NCI-H226 (cell line): ENCODE measurements around the gene SYNM.
"Not testable (repeated sequence)": the region's sequence is repeated elsewhere in the genome, so short reads cannot be mapped to it uniquely, and the experiment has no call there.

Experiments
- DNase-seq: peaks from one replicate; pipeline ENCODE4 v3.0.0-alpha.2; 2015

Gene SYNM

GRCh38 chr15:99106417-99107220, 1.7 kb downstream of the SYNM start:
- no peak for DNase-seq

DNA sequence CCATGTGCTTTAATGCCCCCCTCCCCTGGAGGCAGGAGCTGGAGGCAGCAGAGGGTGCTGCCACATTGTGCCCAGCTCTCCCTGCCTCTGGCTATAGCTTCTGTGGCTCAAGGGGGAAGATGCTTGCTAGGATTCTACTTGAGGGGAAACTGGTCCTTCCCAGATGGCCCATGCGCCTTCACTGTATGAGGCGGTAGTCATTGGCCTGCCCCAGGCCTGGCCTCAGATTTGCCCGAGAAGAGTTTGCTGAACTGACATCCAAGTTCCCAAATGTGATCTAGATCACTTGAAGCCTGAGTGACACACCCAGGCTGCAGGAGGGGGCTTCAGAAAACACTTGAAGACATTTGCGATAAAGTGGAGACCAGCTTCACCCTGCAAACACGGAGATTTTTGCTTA, 4.1 kb downstream of the SYNM start:
- no peak for DNase-seq

DNA sequence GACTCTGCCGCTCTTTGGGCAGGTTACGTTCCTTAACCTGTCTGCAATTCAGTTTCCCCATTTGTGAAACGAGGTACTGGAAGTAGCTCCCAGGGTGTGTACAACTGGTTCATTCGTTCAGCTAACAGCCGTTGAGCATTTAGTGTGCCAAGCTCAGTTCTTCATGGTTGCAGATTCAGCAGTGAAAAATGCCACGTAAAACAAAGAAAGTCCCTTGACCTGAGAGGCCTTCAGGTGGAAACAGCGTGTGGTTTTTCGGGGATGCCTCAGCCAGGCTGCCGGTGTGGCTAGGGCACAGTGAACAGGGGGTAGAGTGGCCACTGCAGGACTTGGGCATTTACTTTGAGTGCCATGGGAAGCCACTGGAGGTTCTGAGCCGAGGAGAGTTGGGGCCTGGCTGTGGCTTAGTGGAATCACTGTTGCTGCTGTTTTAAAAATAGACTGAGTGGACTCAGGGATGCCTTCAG, 4.7 kb downstream of the SYNM start:
- no peak for DNase-seq

DNA sequence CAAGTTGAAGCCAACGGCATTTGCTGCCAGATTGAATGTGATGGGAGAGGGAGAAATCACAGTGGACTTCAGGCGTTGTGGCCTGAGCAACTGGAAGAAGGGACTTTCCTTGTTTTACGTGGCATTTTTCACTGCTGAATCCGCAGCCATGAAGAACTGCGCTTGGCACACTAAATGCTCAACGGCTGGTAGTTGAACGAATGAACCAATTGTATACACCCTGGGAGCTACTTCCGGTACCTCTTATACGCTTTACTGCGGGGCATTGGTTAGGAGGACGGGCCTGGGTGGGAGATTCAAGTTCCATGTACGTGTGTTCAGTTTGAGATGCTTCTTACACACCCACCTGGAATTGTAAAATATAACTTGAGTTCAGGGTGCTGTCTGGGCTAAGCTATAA, 5.2 kb downstream of the SYNM start:
- no peak for DNase-seq

- DNase-seq = no peak
These were observed 5.9 kb downstream of the SYNM start for GRCh38 chr15:99110581-99111320.

DNA sequence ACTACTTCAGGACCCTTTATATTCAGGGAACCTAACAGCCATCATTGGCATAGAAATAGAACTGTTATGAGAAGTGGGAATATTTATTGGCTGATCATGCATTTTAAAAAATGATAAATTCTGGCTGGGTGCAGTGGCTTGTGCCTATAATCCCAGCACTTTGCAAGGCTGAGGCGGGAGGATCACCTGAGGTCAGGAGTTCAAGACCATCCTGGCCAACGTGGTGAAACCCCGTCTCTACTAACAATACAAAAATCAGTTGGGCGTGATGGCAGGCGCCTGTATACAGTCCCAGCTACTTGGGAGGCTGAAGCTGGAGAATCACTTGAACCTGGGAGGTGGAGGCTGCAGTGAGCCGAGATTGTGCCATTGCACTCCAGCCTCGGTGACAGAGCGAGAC, 6.8 kb downstream of the SYNM start:
- not testable (repeated sequence) for DNase-seq

GRCh38 chr15:99113547-99114271, 8.8 kb downstream of the SYNM start:
- no peak for DNase-seq

DNA sequence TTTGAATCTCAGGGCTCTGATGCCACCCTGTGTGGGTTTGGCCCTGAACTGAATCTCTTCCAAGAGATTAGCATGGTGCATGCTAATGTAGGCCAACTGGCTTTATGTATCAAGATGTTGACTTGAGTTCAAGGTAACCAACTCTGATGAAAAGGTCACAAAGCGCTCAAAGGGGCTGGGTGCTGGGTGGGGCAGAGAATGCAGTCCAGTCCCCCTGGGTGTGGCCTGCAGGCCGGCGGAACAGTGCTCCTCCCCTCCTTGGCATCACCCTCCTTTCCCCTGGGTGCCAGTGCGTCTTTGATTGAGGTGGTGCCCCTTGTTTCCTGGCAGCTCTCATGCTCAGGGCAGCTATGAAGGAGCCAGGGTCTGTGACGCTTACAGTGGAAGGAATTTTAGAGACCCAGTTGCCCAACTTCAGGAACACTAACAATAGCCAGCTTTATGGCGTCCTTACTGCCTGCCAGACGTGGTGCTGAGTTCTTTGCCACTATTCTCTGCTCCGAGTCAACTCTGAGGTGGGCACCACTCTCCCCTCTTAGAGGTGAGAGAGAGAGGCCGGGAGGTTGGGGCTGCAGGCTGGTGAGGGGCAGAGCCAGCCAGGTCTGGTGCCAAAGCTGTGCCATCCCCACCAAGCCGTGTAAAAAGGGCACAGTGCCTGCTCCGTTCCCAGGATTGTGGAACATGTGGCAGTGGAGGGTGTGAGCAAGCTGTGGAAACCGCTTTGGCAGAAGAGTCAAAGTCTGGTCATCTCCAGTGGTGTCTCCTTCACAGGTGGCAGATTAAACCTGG, 9.8 kb downstream of the SYNM start:
- DNase-seq = no peak

DNA sequence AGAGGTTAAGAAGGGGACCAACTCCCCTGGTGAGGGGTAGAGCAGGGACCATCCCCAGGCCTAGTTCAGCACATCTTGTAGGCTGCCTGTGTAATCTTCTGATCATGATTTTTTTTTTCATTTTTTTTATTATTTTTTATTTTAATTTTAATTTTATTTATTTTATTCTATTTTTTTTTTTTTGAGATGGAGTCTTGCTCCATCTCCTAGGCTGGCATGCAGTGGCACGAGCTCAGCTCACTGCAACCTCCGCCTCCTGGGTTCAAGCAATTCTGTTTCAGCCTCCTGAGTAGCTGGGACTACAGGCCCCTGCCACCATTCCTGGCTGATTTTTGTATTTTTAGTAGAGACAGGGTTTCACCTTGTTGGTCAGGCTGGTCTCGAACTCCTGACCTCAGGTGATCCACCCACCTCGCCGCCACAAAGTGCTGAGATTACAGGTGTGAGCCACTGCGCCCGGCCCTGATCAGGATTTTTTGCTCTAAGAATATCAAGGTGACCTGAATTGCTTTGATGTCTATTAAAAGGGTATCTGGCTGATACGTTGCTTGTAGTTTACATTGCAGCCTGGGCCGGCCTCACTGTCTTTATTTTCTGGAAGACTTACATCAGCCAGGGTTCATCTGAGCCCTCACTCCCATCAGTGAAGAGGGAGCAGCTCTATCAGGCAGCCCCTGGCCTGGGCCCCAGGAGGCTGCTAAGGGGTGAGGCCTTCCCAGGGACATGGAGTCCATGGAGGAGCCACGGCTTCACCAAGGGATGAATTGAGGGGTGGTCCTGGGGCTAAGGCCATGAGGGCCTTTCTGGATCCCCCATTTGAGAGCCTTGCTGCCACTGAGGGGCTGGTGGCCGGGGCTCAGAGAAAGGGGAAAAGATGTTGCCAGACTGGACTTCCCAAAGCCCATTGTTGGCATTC, 10.7 kb downstream of the SYNM start:
- DNase-seq = no peak

- no peak for DNase-seq
These were observed 12.2 kb downstream of the SYNM start for GRCh38 chr15:99117111-99117510.

DNA sequence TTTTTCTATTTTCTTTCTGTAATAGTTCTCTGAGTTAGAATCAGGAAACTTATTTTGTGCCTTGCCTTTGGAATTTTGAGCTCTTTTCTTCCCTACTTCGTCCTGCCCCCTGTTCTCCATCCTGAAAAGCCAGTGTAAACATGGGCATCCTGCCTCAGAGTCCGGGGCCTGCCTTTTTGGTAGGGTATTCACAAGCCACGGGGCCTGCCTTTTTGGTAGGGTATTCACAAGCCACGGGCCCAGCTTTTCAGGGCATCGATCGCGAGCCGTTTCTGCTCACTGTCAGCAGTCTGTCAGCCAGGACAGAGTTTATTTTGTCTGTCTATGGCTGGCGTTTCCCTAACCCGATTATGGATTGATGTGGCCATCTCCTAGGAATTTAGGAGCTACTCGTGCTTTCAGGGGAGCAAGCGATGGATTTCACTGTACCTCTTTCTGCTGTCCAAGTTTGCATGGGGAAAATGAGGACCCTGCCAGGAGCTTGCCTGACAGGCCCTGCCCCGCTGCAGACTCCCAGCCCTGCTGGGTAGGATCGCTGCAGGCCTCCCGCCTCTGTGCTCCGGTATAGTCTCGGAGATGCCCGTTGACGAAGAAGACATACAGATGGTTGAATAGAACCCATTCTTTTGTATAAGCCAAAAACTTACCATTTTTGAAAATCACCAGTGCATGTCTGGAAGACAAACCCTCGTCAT, 12.8 kb downstream of the SYNM start:
- DNase-seq = no peak

GRCh38 chr15:99118258-99118632, 13.4 kb downstream of the SYNM start:
- no peak for DNase-seq

DNA sequence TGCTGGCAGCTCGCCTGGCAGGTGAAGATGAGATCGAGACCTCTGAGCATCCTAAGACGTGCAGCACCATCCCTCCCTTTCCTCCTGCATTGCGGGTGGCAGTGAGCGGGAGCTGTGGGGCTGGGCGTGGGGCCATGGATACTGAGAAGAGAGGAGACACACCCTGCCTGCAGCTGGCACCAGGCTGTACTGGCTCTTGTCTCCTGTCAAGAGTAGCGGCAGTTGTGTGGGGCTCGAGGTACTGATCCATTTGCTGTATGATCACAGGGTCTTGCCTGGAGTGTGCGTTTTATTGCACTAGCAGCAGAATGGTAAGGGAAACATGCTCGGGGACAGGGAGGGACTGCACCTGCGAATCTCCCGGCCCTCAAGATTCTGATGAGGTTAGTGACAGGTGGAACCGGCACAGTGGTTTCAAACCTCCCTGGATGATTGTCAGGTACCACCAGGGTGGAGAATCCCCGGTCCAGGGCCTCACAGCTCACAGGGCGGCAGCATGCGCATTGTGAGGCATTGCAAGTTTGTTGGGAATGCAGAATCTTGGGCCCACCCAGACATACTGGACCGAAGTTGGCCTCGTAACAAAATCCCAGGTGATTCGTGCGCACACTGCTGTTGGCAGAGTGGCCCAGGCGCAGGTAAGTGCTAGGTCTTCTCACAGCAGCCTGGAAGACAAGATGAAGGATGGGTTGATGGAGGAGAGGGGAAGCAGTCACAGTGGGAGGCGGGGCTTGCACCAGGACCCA, 14.1 kb downstream of the SYNM start:
- no peak for DNase-seq

DNA sequence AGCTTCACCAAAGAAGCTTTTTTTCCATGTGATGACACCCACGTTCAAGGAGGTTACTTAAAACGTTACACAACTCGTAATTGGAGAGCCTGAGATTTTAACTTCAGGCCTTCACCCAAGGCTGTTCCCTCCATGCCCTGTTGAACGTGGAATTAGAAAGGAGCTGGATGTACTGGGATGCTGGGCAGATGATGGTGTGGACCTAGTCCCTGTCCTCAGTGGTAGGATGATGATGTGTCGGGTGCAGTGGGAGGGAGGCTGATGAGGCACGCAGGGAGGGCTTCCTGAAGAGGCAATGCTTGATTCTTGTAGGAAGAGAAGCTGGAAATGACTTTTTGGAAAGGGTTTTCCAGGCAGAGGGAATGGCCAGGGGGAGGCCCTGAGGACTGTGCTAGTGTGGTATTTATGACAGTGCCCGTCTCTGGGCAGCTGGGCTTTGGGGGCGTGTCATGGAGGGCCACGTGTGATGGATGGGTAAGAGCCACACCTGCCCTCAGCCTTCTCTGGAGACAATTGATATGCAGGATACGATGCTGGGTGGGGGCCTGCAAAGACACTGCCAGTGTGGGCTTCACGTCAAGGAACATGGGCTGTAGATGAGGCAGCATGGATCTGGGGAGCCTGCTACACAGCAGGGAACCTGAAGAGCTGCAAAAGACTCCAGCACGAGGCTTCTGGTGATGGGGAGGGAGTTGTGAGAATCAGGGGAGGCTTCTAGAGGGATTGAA, 15.3 kb downstream of the SYNM start:
- DNase-seq = no peak

- DNase-seq = no peak
These were observed 16.3 kb downstream of the SYNM start for GRCh38 chr15:99121207-99121606.

- no peak for DNase-seq
These were observed 17.0 kb downstream of the SYNM start for GRCh38 chr15:99121691-99122410.

- DNase-seq = no peak
These were observed 18.2 kb downstream of the SYNM start for GRCh38 chr15:99122831-99123712.
